ENCODE measurements around the gene MYT1. TPM values are rescaled to one million over a fixed set of nuclear protein-coding genes. Genes with fewer than 3 reads are reported as not detected.

The MYT1 gene
- total RNA-seq, 1 donor from 2014 or later: 2.9 TPM

DNA sequence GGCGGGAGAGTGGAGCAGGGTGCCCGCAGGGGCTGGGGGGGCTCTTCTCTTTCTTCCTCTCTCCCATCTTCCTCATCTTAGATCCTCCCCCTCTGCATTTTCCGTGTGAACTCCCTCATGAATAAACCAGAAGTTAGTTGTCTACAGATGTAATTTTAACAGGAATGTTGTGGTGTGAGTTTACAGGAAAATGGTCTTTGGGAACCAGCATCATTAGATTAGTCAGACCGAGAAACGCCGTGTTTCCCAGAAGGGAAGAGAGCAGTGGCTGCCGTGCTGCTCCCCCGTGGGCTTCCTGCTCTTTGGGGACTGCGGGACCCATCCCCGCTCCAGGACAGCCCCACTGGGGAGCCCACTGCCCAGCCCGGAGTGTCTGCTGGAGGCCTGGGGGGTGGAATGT lies 3.4 kb downstream of the MYT1 start:
- H3K27me3 Mint-ChIP-seq: peaks cover 57% of the 10 kb centered on the region
- no peaks in the 10 kb centered on the region for H3K36me3 Mint-ChIP-seq
- DNase-seq (ENCODE audit: extremely low spot score, unreplicated experiment): no peak
- H3K4me3 Mint-ChIP-seq: no peak overlapping the region
- H3K4me1 Mint-ChIP-seq (ENCODE audit: unreplicated experiment): no peaks in the 10 kb centered on the region
- TF ChIP-seq, protein P1, sequence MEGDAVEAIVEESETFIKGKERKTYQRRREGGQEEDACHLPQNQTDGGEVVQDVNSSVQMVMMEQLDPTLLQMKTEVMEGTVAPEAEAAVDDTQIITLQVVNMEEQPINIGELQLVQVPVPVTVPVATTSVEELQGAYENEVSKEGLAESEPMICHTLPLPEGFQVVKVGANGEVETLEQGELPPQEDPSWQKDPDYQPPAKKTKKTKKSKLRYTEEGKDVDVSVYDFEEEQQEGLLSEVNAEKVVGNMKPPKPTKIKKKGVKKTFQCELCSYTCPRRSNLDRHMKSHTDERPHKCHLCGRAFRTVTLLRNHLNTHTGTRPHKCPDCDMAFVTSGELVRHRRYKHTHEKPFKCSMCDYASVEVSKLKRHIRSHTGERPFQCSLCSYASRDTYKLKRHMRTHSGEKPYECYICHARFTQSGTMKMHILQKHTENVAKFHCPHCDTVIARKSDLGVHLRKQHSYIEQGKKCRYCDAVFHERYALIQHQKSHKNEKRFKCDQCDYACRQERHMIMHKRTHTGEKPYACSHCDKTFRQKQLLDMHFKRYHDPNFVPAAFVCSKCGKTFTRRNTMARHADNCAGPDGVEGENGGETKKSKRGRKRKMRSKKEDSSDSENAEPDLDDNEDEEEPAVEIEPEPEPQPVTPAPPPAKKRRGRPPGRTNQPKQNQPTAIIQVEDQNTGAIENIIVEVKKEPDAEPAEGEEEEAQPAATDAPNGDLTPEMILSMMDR (conservative IDR thresholded peaks at IDR 0.05): no peak
- no peak overlapping the region for H3K27ac Mint-ChIP-seq
- no peaks in the 10 kb centered on the region for H3K9me3 Mint-ChIP-seq

DNA sequence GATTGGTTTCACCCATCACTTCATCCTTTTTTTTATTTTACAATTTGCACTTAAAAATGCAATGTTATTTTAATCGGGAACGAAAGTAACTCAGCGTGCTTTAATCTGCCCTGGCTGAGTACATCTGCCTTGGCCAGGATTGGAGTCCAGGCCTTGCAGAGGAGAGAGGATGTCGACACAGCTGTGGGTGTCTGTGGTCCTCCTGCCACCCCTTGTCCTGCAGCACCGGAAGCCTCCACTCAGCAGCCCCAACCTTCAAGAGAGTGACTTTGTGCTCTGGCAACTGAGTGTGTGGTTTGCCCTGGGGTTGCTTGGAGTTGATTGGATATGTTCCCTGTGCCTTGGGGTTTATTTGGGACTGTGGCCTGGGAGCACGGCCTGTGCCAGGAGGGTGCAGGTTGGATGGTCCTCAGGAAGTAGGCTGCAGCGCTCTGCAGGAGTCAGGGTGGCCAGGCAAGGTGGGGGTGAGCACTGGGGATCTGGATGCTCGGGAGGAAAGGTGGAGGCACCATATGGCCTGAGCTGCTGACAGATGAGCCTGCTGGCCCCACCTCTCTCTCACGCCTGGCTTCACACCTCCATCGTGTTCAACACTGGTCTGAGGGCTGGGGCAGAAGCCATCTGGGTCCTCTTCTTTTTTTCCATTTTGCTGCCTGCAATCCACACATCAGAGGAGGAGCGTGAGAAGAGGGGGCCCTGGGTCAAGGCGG lies 4.3 kb downstream of the MYT1 start:
- H3K4me1 Mint-ChIP-seq (ENCODE audit: unreplicated experiment): no peaks in the 10 kb centered on the region
- H3K27ac Mint-ChIP-seq: no peak overlapping the region
- H3K36me3 Mint-ChIP-seq: no peaks in the 10 kb centered on the region
- TF ChIP-seq, protein P1 (conservative IDR thresholded peaks at IDR 0.05): no peak
- no peak for DNase-seq (ENCODE audit: extremely low spot score, unreplicated experiment)
- peaks cover 53% of the 10 kb centered on the region for H3K27me3 Mint-ChIP-seq
- no peaks in the 10 kb centered on the region for H3K9me3 Mint-ChIP-seq
- no peak overlapping the region for H3K4me3 Mint-ChIP-seq

DNA sequence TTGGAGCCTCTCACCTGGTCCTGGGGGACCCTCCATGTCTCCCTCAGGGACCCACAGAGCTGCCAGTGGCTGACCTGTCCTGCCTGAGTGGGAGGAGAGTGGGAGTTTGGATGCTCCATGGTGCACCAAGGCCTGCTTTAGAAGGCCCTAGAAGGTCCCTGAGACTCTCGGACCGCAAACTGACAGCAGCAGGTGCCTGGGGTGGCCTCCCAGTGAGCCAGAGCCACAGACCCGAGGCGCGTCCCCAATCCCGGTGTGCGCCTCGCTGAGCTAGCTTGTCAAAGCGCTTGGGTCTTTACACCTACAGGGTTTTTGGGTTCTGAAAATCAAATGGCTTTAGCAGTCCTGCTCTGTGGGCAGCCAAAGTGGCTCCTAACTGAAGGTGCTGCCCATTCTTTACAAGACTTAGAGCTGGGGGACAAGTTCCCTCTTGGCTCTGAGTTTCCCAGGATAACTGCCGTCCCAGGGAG lies 4.9 kb downstream of the MYT1 start:
- no peak overlapping the region for H3K4me3 Mint-ChIP-seq
- TF ChIP-seq, protein P1 (conservative IDR thresholded peaks at IDR 0.05): no peak
- H3K27me3 Mint-ChIP-seq: peaks cover 47% of the 10 kb centered on the region
- H3K36me3 Mint-ChIP-seq: no peaks in the 10 kb centered on the region
- no peaks in the 10 kb centered on the region for H3K9me3 Mint-ChIP-seq
- H3K4me1 Mint-ChIP-seq (ENCODE audit: unreplicated experiment): no peaks in the 10 kb centered on the region
- DNase-seq (ENCODE audit: extremely low spot score, unreplicated experiment): no peak
- no peak overlapping the region for H3K27ac Mint-ChIP-seq

DNA sequence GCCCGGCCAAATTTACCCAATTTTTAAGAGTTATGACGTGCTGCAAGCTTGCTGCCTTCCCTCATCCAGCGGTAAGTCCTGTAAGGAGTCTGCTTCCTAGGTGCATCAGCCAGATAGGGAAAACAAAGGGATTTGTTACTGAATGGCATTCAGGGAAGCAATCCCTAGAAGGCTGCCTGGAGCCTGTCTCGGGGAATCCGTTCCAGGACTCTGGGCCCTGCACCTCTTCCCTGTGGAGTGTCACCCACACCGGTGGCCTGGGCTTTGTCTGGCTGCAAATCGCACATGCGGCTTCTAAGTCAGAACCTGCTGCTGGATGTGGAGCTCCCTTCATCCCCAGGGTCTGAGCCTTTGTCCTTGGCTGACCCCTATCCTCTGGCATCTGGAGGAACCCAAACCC lies 7.0 kb downstream of the MYT1 start:
- H3K27me3 Mint-ChIP-seq: peaks cover 30% of the 10 kb centered on the region
- H3K36me3 Mint-ChIP-seq: no peaks in the 10 kb centered on the region
- TF ChIP-seq, protein P1 (conservative IDR thresholded peaks at IDR 0.05): no peak
- H3K9me3 Mint-ChIP-seq: no peaks in the 10 kb centered on the region
- no peak overlapping the region for H3K4me3 Mint-ChIP-seq
- H3K27ac Mint-ChIP-seq: no peak overlapping the region
- no peaks in the 10 kb centered on the region for H3K4me1 Mint-ChIP-seq (ENCODE audit: unreplicated experiment)
- no peak for DNase-seq (ENCODE audit: extremely low spot score, unreplicated experiment)

DNA sequence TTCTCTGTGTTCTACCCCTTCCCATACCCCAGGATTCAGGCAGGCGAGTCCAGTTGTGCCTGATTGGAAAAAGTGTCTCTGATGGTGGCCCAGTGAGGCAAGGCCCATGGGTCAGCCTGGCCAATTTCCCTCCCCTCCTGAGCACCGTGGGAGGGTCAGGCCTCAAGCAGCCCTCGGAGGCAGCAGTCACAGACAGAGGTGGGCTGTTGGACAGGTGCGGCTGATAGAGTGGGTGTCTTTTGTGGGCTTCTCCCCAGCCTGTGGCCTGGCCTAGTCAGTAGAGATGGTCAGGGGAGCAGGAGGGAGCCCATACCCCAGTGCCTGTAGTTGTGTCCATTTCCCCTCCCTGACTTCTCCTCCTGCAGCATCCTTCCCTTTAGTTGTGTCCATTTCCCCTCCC lies 8.9 kb downstream of the MYT1 start:
- peaks cover 4% of the 10 kb centered on the region for H3K4me1 Mint-ChIP-seq (ENCODE audit: unreplicated experiment)
- peaks cover 31% of the 10 kb centered on the region for H3K27me3 Mint-ChIP-seq
- TF ChIP-seq, protein P1 (conservative IDR thresholded peaks at IDR 0.05): no peak
- H3K9me3 Mint-ChIP-seq: no peaks in the 10 kb centered on the region
- DNase-seq (ENCODE audit: extremely low spot score, unreplicated experiment): no peak
- H3K27ac Mint-ChIP-seq: no peak overlapping the region
- no peak overlapping the region for H3K4me3 Mint-ChIP-seq
- no peaks in the 10 kb centered on the region for H3K36me3 Mint-ChIP-seq

Measured in type B pancreatic cell (in vitro differentiated cells).